C4-2B (cell line): Measurements from ENCODE around the gene ZBED4.

ENCODE experiments used
- CTCF ChIP-seq: fragments of 450-650 bp; conservative IDR thresholded peaks from 2 replicates; pipeline ENCODE4 v1.5.1; 2017; ENCODE audit warnings: mild to moderate bottlenecking
- ZFX ChIP-seq: fragments of 450-650 bp; IDR thresholded peaks from 2 replicates; pipeline ENCODE4 v1.6.1; 2017

- TF ChIP-seq CTCF (no peak), ZFX (no peak)
Measured at GRCh38 chr22:49914256-49914655, 60.6 kb downstream of the ZBED4 start.
